ENCODE measurements around the gene MOB3A. TPM values are rescaled to one million over a fixed set of nuclear protein-coding genes. Genes with fewer than 3 reads are reported as not detected.

The MOB3A gene
- total and polyA plus RNA-seq, 12 donors, result 8.9 to 30.5 (median 15.7) TPM

GRCh38 chr19:2127758-2128157, 31.6 kb upstream of the MOB3A start:
- intact Hi-C loops (cut with DNase I), result loop anchor here in 1 of 10 donors (5.0 kb wide), 1 partner anchor 990 kb away; no protein-coding TSS in a partner anchor
- TF ChIP-seq CTCF (IDR thresholded peaks at IDR 0.05), result no peak
- Histone ChIP-seq H3K36me3 (peaks cover 0 to 93% (median 45%) of the 10 kb centered on the region in 9 donors), H3K27me3 (no peaks in the 10 kb centered on the region), H3K27ac (peak overlapping the region; percentile 47 to 92 (median 84)), H3K9me3 (no peaks in the 10 kb centered on the region), H3K4me3 (no peak overlapping the region), H3K4me1 (peaks cover 0 to 37% (median 21%) of the 10 kb centered on the region in 9 donors)
- WGBS, 2 donors, result 40 to 52% methylated on average over 19 of the region's 19 CpGs
- ATAC-seq (peak; percentile 82 to 91 (median 87)), DNase-seq (peak; percentile 77 to 81)

- ATAC-seq (no peak), DNase-seq (no peak)
- Histone ChIP-seq H3K27me3 (no peaks in the 10 kb centered on the region), H3K4me3 (no peak overlapping the region), H3K36me3 (peaks cover 0 to 93% (median 47%) of the 10 kb centered on the region in 9 donors), H3K4me1 (peaks cover 0 to 33% (median 17%) of the 10 kb centered on the region in 9 donors), H3K27ac (peak overlapping the region; percentile 47 to 92 (median 84)), H3K9me3 (no peaks in the 10 kb centered on the region)
- intact Hi-C loops (cut with DNase I), result loop anchor here in 1 of 10 donors (5.0 kb wide), 1 partner anchor 990 kb away; no protein-coding TSS in a partner anchor
- 92 to 94% methylated on average over 24 of the region's 24 CpGs for WGBS, 2 donors
- TF ChIP-seq CTCF (IDR thresholded peaks at IDR 0.05), result no peak
These were observed 30.9 kb upstream of the MOB3A start for GRCh38 chr19:2126879-2127518.

GRCh38 chr19:2123682-2124387, 27.7 kb upstream of the MOB3A start:
- H3K36me3 ChIP-seq, result peaks cover 12 to 94% (median 71%) of the 10 kb centered on the region in 9 donors
- H3K4me1 ChIP-seq, result peaks cover 0 to 14% (median 7%) of the 10 kb centered on the region in 9 donors
- H3K4me3 ChIP-seq, result no peak overlapping the region
- DNase-seq (no peak), ATAC-seq (no peak)
- H3K27me3 ChIP-seq, result no peaks in the 10 kb centered on the region
- H3K27ac ChIP-seq, result no peak overlapping the region
- WGBS, 2 donors, result 77 to 87% methylated on average over 25 of the region's 25 CpGs
- TF ChIP-seq CTCF (IDR thresholded peaks at IDR 0.05), result no peak
- intact Hi-C loops (cut with DNase I), result no loop called here
- no peaks in the 10 kb centered on the region for H3K9me3 ChIP-seq

GRCh38 chr19:2122982-2123381, 26.9 kb upstream of the MOB3A start:
- Histone ChIP-seq H3K9me3 (no peaks in the 10 kb centered on the region), H3K4me1 (peaks cover 0 to 10% (median 7%) of the 10 kb centered on the region in 9 donors), H3K27ac (no peak overlapping the region), H3K27me3 (no peaks in the 10 kb centered on the region), H3K4me3 (no peak overlapping the region), H3K36me3 (peaks cover 12 to 100% (median 79%) of the 10 kb centered on the region in 9 donors)
- DNase-seq, result no peak
- TF ChIP-seq CTCF (IDR thresholded peaks at IDR 0.05), result no peak
- 96 to 97% methylated on average over 10 of the region's 10 CpGs for WGBS, 2 donors
- no peak for ATAC-seq
- intact Hi-C loops (cut with DNase I), result no loop called here

Data from heart right ventricle (tissue), 16 donors.